ENCODE measurements around the gene NEO1.

DNA sequence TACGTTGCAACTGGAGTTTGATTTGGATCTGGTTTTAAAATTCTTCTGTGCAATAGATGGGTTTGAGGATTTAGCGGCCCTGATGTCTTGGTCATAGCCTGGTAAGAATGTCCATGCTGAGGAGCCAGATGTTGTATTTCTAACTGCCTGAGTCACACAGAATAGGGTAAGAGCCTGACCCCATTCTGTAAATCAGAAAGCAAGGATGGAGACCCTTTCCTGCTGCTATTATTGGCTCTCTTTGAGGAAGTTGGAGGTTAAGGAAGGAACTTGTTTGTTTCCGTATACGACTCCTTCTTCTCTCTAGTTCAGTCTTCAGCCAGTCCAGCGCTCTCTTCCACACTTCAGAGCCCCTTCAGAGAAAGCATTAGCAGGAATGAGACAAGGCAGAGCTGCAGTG, 251.4 kb downstream of the NEO1 start:
- no peak for TF ChIP-seq POLR2AphosphoS5 (IDR thresholded peaks at IDR 0.05)
- TF ChIP-seq, protein P1, sequence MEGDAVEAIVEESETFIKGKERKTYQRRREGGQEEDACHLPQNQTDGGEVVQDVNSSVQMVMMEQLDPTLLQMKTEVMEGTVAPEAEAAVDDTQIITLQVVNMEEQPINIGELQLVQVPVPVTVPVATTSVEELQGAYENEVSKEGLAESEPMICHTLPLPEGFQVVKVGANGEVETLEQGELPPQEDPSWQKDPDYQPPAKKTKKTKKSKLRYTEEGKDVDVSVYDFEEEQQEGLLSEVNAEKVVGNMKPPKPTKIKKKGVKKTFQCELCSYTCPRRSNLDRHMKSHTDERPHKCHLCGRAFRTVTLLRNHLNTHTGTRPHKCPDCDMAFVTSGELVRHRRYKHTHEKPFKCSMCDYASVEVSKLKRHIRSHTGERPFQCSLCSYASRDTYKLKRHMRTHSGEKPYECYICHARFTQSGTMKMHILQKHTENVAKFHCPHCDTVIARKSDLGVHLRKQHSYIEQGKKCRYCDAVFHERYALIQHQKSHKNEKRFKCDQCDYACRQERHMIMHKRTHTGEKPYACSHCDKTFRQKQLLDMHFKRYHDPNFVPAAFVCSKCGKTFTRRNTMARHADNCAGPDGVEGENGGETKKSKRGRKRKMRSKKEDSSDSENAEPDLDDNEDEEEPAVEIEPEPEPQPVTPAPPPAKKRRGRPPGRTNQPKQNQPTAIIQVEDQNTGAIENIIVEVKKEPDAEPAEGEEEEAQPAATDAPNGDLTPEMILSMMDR (IDR thresholded peaks at IDR 0.05): no peak
